Chondrocyte (in vitro differentiated cells): ENCODE results near the gene UNG. TPM values are rescaled to one million over a fixed set of nuclear protein-coding genes. Genes with fewer than 3 reads are reported as not detected.
"Not testable (repeated sequence)": the region's sequence is repeated elsewhere in the genome, so short reads cannot be mapped to it uniquely, and the experiment has no call there.

Experiments used
- DNase-seq: peaks from one replicate; pipeline ENCODE4 v3.0.0; 2021; ENCODE audit warnings: mixed read lengths, low spot score
- H3K27ac Mint-ChIP-seq: one replicate; pipeline ENCODE4 v1.8.0; 2021; ENCODE audit warnings: mild to moderate bottlenecking, moderate library complexity, mixed read lengths; ENCODE audit not compliant: unreplicated experiment
- H3K27me3 Mint-ChIP-seq: 2 replicates; pipeline ENCODE4 v1.8.0; 2021; ENCODE audit warnings: low read depth, mixed read lengths
- H3K36me3 Mint-ChIP-seq: 2 replicates; pipeline ENCODE4 v1.8.0; 2021; ENCODE audit warnings: low read depth, mixed read lengths
- H3K4me1 Mint-ChIP-seq: 2 replicates; pipeline ENCODE4 v1.8.0; 2021; ENCODE audit warnings: low read depth, mild to moderate bottlenecking, mixed read lengths
- H3K4me3 Mint-ChIP-seq: one replicate; pipeline ENCODE4 v1.8.0; 2021; ENCODE audit warnings: mild to moderate bottlenecking, moderate library complexity, mixed read lengths; ENCODE audit not compliant: unreplicated experiment
- H3K9me3 Mint-ChIP-seq: 2 replicates; pipeline ENCODE4 v1.8.0; 2021; ENCODE audit warnings: low read depth, mixed read lengths
- CTCF ChIP-seq: fragments of 200-600 bp; sonication (generic); IDR thresholded peaks from 2 replicates; pipeline ENCODE4 v1.5.0; 2021; ENCODE audit warnings: antibody characterized with exemption, mild to moderate bottlenecking, moderate library complexity
- total RNA-seq: library from RNA; stranded (reverse); gene quantifications from 3 replicates; pipeline ENCODE4 v1.2.1, GENCODE V29; 2021

UNG gene
- total RNA-seq, 1 donor from 2014 or later = 13.6 TPM

- no peak for TF ChIP-seq CTCF
- no peak for DNase-seq
- Mint-ChIP-seq H3K27me3 (no peaks in the 10 kb centered on the region), H3K9me3 (no peaks in the 10 kb centered on the region), H3K4me3 (peak overlapping the region; percentile 92), H3K4me1 (peaks cover 18% of the 10 kb centered on the region), H3K36me3 (peaks cover 3% of the 10 kb centered on the region), H3K27ac (peak overlapping the region; percentile 65)
Measured at GRCh38 chr12:109053382-109054123, 43.8 kb upstream of the UNG start.

GRCh38 chr12:109054124-109054513, 43.3 kb upstream of the UNG start:
- H3K27ac Mint-ChIP-seq, H3K27me3 Mint-ChIP-seq, DNase-seq, H3K36me3 Mint-ChIP-seq, H3K9me3 Mint-ChIP-seq: not testable (repeated sequence)
- Mint-ChIP-seq H3K4me3 (peak overlapping the region; percentile 92), H3K4me1 (peaks cover 18% of the 10 kb centered on the region)

- DNase-seq = no peak
- H3K27me3 Mint-ChIP-seq = no peaks in the 10 kb centered on the region
- H3K4me3 Mint-ChIP-seq = no peak overlapping the region
- no peak for TF ChIP-seq CTCF
- H3K36me3 Mint-ChIP-seq = peaks cover 5% of the 10 kb centered on the region
- H3K27ac Mint-ChIP-seq = no peak overlapping the region
- H3K4me1 Mint-ChIP-seq = peaks cover 18% of the 10 kb centered on the region
- no peaks in the 10 kb centered on the region for H3K9me3 Mint-ChIP-seq
Measured at GRCh38 chr12:109054520-109054919, 42.9 kb upstream of the UNG start.

GRCh38 chr12:109056891-109057290, 40.5 kb upstream of the UNG start:
- peaks cover 16% of the 10 kb centered on the region for H3K4me1 Mint-ChIP-seq
- no peak overlapping the region for H3K27ac Mint-ChIP-seq
- H3K27me3 Mint-ChIP-seq = no peaks in the 10 kb centered on the region
- DNase-seq = no peak
- no peak overlapping the region for H3K4me3 Mint-ChIP-seq
- peaks cover 8% of the 10 kb centered on the region for H3K36me3 Mint-ChIP-seq
- TF ChIP-seq CTCF = no peak
- no peaks in the 10 kb centered on the region for H3K9me3 Mint-ChIP-seq

GRCh38 chr12:109057376-109057775, 40.0 kb upstream of the UNG start:
- H3K27ac Mint-ChIP-seq = no peak overlapping the region
- TF ChIP-seq CTCF = no peak
- no peaks in the 10 kb centered on the region for H3K9me3 Mint-ChIP-seq
- H3K36me3 Mint-ChIP-seq = peaks cover 8% of the 10 kb centered on the region
- no peaks in the 10 kb centered on the region for H3K27me3 Mint-ChIP-seq
- H3K4me3 Mint-ChIP-seq = no peak overlapping the region
- H3K4me1 Mint-ChIP-seq = peaks cover 11% of the 10 kb centered on the region
- no peak for DNase-seq

GRCh38 chr12:109058773-109059172, 38.6 kb upstream of the UNG start:
- H3K4me3 Mint-ChIP-seq = no peak overlapping the region
- no peaks in the 10 kb centered on the region for H3K27me3 Mint-ChIP-seq
- DNase-seq = no peak
- H3K27ac Mint-ChIP-seq = no peak overlapping the region
- peaks cover 3% of the 10 kb centered on the region for H3K9me3 Mint-ChIP-seq
- TF ChIP-seq CTCF = no peak
- peaks cover 2% of the 10 kb centered on the region for H3K4me1 Mint-ChIP-seq
- peaks cover 14% of the 10 kb centered on the region for H3K36me3 Mint-ChIP-seq
